Omental fat pad (tissue), 4 donors: ENCODE results near the gene NKAIN2. TPM values are rescaled to one million over a fixed set of nuclear protein-coding genes. Genes with fewer than 3 reads are reported as not detected.
"Not testable (repeated sequence)": the region's sequence is repeated elsewhere in the genome, so short reads cannot be mapped to it uniquely, and the experiment has no call there.

Source experiments
- ATAC-seq: fragments of 150-250 bp; one replicate; pipeline ENCODE4 v1.9.1; 2016; ENCODE audit warnings: mild to moderate bottlenecking, moderate library complexity; ENCODE audit not compliant: low FRiP score
- DNase-seq: peaks from one replicate; pipeline ENCODE4 v3.0.0-alpha.2; 2019; ENCODE audit warnings: low spot score
- total RNA-seq, 4 donors: library from RNA; depleted of rRNA; stranded (reverse); fragments of >200 nt; gene quantifications; one replicate each; pipeline ENCODE4 v1.1.0, GENCODE V29; 2016
- TF ChIP-seq, protein P1 (sequence below), 3 donors: fragments of 450-650 bp; IDR thresholded peaks; one replicate each; pipeline ENCODE4 v1.5.1; 2016 to 2017; ENCODE audit warnings: antibody characterized with exemption in 3 of 3, mild to moderate bottlenecking in 3 of 3, moderate library complexity in 2 of 3

The NKAIN2 gene
- total RNA-seq, 4 donors from 2014 or later: not detected

DNA sequence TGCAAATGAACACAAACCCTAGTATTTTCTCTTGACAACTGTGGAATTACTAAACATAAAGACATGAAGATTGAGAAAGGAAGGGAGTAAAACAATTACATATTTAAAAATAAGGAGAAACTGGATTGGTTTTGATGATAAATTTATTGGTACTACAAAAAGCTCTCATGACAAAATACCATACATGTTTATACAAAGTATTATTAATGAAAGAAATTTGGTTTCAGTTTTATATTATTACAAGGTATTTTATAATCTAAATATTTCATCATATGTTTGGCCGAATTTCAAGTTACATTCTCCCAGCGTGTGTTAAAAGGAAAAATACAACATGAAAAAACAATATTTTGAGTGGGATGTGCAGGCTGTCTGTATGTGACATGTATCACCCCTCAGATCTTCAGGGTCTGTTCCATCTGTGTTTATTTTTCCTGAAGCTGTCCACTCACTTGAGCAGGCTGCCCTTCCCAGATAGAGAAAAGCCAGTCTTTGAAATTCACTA is 568.4 kb downstream of the NKAIN2 start:
- TF ChIP-seq, protein P1, sequence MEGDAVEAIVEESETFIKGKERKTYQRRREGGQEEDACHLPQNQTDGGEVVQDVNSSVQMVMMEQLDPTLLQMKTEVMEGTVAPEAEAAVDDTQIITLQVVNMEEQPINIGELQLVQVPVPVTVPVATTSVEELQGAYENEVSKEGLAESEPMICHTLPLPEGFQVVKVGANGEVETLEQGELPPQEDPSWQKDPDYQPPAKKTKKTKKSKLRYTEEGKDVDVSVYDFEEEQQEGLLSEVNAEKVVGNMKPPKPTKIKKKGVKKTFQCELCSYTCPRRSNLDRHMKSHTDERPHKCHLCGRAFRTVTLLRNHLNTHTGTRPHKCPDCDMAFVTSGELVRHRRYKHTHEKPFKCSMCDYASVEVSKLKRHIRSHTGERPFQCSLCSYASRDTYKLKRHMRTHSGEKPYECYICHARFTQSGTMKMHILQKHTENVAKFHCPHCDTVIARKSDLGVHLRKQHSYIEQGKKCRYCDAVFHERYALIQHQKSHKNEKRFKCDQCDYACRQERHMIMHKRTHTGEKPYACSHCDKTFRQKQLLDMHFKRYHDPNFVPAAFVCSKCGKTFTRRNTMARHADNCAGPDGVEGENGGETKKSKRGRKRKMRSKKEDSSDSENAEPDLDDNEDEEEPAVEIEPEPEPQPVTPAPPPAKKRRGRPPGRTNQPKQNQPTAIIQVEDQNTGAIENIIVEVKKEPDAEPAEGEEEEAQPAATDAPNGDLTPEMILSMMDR (IDR thresholded peaks at IDR 0.05): no peak
- ATAC-seq: no peak
- DNase-seq: no peak

DNA sequence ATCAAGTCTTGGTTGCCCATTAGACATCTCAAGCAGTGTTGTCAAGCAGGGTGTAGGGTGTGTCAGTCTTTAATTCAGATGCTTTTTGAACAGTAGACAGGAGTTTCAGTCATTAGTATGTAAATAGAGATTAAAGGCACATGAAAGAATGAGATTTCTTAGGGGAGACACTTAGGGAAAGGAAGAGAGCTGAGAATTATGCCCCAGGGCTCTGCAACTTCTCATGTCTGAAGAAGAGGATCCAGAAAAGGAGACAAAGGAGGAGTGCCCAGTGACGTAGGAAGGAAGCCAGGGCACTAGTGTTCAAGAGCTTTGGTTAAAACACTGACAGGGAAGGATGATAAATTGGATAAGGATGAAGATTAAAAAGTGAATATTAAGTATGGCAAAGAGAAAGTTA is 569.7 kb downstream of the NKAIN2 start:
- TF ChIP-seq, protein P1 (IDR thresholded peaks at IDR 0.05): no peak
- no peak for DNase-seq
- ATAC-seq: no peak

DNA sequence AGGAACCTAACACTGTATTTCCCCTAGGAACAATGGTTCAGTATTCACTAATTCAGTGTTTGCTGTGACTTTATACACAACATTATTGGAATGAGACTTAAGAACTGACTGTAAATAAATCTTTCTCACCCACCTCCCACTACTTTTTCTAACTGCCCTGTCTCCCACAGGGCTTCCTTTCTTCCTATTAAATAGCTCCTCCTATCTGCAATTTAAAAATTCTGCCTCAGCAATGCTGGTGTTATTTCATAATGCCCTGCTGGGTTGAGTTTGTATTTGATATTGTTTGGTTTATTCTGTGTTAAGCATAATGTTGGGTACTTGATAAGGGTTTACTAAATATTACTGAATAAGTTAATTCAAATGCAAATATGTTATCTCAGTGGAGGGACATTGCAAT is 585.5 kb downstream of the NKAIN2 start:
- TF ChIP-seq, protein P1 (IDR thresholded peaks at IDR 0.05): no peak
- no peak for DNase-seq
- ATAC-seq: no peak

DNA sequence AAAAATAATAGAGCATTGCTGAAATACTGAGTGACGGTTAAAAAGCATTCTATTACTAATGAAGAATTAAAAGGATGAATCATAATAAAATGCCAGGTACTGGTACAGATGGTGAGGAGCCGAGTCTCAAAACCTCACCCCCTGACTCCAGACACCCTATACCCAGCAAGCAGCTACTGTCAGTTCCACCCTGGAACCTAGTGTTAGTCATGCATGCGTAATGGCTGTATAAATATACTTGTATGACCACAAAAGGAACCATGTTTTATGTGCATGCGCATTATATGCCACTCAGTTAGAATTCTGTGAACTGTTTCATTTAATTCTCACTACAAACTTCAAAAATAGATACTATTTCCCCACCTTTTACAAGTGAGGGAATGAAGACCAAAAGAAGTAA is 589.9 kb downstream of the NKAIN2 start:
- no peak for ATAC-seq
- DNase-seq: no peak
- TF ChIP-seq, protein P1 (IDR thresholded peaks at IDR 0.05): no peak

DNA sequence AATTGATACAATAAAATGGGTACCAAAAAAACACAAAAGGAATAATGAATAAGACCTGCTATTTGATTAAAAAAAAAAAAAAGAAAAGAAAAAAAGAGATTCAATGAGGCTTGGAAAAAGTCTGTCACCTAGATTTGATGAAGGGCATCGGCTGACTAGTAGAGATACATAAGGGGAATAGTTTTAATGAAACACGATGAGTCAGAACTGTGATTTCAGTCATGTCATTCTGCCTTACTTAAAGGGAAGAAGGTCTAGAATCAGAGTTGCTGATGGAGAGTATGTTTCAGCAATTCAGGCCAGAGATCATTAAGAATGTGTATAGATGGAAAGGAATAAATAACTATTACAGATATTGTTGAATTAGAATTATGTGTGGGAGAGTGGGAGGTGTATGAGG is 592.7 kb downstream of the NKAIN2 start:
- no peak for ATAC-seq
- DNase-seq: no peak
- TF ChIP-seq, protein P1 (IDR thresholded peaks at IDR 0.05): no peak

DNA sequence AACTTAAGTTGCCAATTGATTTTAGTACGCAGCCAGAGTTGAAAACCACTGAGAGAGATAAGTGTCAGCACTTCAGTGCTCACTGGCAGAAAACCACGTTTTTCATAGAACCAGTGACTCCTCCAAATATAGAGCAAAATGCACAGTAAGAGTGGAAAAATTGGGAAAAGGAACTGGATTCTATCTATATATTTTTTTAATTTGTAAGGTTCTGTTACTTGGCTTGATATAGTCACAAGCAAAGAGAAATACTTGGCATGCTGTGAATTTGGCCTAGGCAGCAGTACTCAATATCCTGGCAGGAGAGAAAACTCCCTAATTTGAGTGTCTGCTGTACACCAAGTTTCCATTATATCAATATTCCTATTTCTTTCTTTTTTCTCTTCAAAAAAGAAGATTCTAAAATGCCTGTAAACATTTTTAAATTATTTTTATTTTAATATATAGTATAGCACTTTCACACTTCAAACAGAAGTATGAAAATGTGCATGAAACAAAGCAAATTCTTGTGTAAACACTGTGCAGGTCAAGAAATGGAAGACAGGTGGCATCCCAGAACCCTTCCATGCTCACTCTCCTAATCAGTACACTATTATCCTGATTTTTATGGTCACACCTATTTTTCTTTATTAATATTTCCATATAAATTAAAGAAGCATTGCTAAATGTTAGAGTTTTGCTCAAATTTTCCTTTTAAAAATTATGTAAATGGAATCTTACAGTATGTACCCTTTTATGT is 596.8 kb downstream of the NKAIN2 start:
- DNase-seq: no peak
- TF ChIP-seq, protein P1 (IDR thresholded peaks at IDR 0.05): no peak
- ATAC-seq: no peak

DNA sequence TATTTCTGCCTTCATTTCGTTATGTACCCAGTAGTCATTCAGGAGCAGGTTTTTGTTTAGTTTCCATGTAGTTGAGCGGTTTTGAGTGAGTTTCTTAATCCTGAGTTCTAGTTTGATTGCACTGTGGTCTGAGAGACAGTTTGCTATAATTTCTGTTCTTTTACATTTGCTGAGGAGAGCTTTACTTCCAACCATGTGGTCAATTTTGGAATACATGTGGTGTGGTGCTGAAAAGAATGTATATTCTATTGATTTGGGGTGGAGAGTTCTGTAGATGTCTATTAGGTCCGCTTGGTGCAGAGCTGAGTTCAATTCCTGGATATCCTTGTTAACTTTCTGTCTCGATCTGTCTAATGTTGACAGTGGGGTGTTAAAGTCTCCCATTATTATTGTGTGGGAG is 606.8 kb downstream of the NKAIN2 start:
- DNase-seq, ATAC-seq: not testable (repeated sequence)

DNA sequence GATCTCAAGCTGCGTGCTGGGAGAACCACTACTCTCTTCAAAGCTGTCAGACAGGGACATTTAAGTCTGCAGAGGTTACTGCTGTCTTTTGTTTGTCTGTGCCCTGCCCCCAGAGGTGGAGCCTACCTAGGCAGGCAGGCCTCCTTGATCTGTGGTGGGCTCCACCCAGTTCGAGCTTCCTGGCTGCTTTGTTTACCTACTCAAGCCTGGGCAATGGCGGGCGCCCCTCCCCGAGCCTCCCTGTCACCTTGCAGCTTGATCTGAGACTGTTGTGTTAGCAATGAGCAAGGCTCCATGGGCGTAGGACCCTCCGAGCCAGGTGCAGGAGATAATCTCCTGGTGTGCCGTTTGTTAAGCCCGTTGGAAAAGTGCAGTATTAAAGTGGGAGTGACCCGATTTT is 609.0 kb downstream of the NKAIN2 start:
- not testable (repeated sequence) for DNase-seq, ATAC-seq
